Transverse colon (tissue), 4 donors: Measurements from ENCODE around the gene GFOD1.

Experiments
- CTCF ChIP-seq, 5 experiments: fragments of 200-600 bp in 3 of 5; fragments of 450-650 bp in 2 of 5; sonication (generic) in 3 of 5; IDR thresholded peaks; 1 replicate in 2 of 5; 2 replicates in 3 of 5; pipeline ENCODE4 v1.5.1; 2016 to 2017; ENCODE audit warnings: antibody characterized with exemption in 5 of 5, inconsistent platforms in 3 of 5, mild to moderate bottlenecking in 2 of 5, moderate library complexity in 1 of 5
- EP300 ChIP-seq: sonication (generic); formaldehyde crosslinking; IDR thresholded peaks from one replicate; pipeline ENCODE4 v1.6.1; 2017; ENCODE audit warnings: antibody characterized with exemption, low read depth
- POLR2A ChIP-seq: fragments of 450-650 bp; IDR thresholded peaks from one replicate; pipeline ENCODE4 v1.6.1; 2016; ENCODE audit warnings: antibody characterized with exemption, mild to moderate bottlenecking, moderate library complexity
- POLR2AphosphoS5 ChIP-seq, 3 donors: sonication (generic); formaldehyde crosslinking; IDR thresholded peaks; one replicate each; pipeline ENCODE4 v1.6.1; 2016; ENCODE audit warnings: antibody characterized with exemption in 3 of 3

GRCh38 chr6:13372076-13372475 lies 115.3 kb downstream of the GFOD1 start:
- TF ChIP-seq POLR2A (no peak), CTCF (IDR thresholded peaks at IDR 0.05) (no peak), POLR2AphosphoS5 (IDR thresholded peaks at IDR 0.05) (no peak), EP300 (no peak)
